Measurements from ENCODE around the gene SDR39U1. TPM values are rescaled to one million over a fixed set of nuclear protein-coding genes. Genes with fewer than 3 reads are reported as not detected.

Gene SDR39U1
- polyA plus RNA-seq, 1 donor from 2014 or later = 142 TPM

- no peak for TF ChIP-seq EZH2 (IDR thresholded peaks at IDR 0.05; ENCODE audit: borderline replicate concordance, insufficient read depth, low read length, poor library complexity, severe bottlenecking)
- TF ChIP-seq EP300 (conservative IDR thresholded peaks at IDR 0.05; ENCODE audit: poor library complexity, severe bottlenecking) = no peak
- TF ChIP-seq SMC3 (conservative IDR thresholded peaks at IDR 0.05; ENCODE audit: poor library complexity) = no peak
- no peak for TF ChIP-seq POLR2AphosphoS5 (IDR thresholded peaks at IDR 0.05)
- no peak for TF ChIP-seq CTCF (IDR thresholded peaks at IDR 0.05; ENCODE audit: poor library complexity, severe bottlenecking)
- TF ChIP-seq, protein P1, sequence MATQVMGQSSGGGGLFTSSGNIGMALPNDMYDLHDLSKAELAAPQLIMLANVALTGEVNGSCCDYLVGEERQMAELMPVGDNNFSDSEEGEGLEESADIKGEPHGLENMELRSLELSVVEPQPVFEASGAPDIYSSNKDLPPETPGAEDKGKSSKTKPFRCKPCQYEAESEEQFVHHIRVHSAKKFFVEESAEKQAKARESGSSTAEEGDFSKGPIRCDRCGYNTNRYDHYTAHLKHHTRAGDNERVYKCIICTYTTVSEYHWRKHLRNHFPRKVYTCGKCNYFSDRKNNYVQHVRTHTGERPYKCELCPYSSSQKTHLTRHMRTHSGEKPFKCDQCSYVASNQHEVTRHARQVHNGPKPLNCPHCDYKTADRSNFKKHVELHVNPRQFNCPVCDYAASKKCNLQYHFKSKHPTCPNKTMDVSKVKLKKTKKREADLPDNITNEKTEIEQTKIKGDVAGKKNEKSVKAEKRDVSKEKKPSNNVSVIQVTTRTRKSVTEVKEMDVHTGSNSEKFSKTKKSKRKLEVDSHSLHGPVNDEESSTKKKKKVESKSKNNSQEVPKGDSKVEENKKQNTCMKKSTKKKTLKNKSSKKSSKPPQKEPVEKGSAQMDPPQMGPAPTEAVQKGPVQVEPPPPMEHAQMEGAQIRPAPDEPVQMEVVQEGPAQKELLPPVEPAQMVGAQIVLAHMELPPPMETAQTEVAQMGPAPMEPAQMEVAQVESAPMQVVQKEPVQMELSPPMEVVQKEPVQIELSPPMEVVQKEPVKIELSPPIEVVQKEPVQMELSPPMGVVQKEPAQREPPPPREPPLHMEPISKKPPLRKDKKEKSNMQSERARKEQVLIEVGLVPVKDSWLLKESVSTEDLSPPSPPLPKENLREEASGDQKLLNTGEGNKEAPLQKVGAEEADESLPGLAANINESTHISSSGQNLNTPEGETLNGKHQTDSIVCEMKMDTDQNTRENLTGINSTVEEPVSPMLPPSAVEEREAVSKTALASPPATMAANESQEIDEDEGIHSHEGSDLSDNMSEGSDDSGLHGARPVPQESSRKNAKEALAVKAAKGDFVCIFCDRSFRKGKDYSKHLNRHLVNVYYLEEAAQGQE (IDR thresholded peaks at IDR 0.05; ENCODE audit: borderline replicate concordance) = no peak
- TF ChIP-seq RAD21 (conservative IDR thresholded peaks at IDR 0.05) = no peak
- TF ChIP-seq TAF1 (IDR thresholded peaks at IDR 0.05; ENCODE audit: low read depth) = no peak
- no peak for TF ChIP-seq MXI1 (conservative IDR thresholded peaks at IDR 0.05; ENCODE audit: poor library complexity, severe bottlenecking)
- no peaks in the 10 kb centered on the region for H3K36me3 ChIP-seq (ENCODE audit: insufficient read depth, low read length)
- H4K20me1 ChIP-seq (ENCODE audit: insufficient read depth) = no peaks in the 10 kb centered on the region
- no peak overlapping the region for H2AFZ ChIP-seq (ENCODE audit: low read depth, low read length)
- H3K9me2 ChIP-seq (ENCODE audit: insufficient read depth, low read length) = no peaks in the 10 kb centered on the region
- H3F3A ChIP-seq (ENCODE audit: insufficient read depth, low read length, poor library complexity, severe bottlenecking) = no peaks in the 10 kb centered on the region
- H3K27me3 ChIP-seq (ENCODE audit: insufficient read depth, low read depth, low read length) = peaks cover 9% of the 10 kb centered on the region
- H3K9me3 ChIP-seq (ENCODE audit: low read length) = no peaks in the 10 kb centered on the region
- H3K79me2 ChIP-seq (replicated peaks; ENCODE audit: insufficient read depth, low read length) = no peaks in the 10 kb centered on the region
- H3K4me3 ChIP-seq (ENCODE audit: low read length) = no peak overlapping the region
- no peak overlapping the region for H3K9ac ChIP-seq (ENCODE audit: low read length)
- no peak overlapping the region for H3K27ac ChIP-seq (ENCODE audit: low read length)
- no peak overlapping the region for H3K4me2 ChIP-seq (ENCODE audit: low read length)
These were observed 14.8 kb downstream of the SDR39U1 start for GRCh38 chr14:24427537-24428508.

- Histone ChIP-seq H3K27me3 (ENCODE audit: insufficient read depth, low read depth, low read length) (peaks cover 9% of the 10 kb centered on the region), H3K27ac (ENCODE audit: low read length) (no peak overlapping the region), H3K36me3 (ENCODE audit: insufficient read depth, low read length) (no peaks in the 10 kb centered on the region)
These were observed 15.6 kb downstream of the SDR39U1 start for GRCh38 chr14:24426912-24427536.

More at GRCh38 chr14:24426912-24427536, 15.6 kb downstream of the SDR39U1 start:
- Histone ChIP-seq H2AFZ (ENCODE audit: low read depth, low read length) (no peak overlapping the region), H3K9me2 (ENCODE audit: insufficient read depth, low read length) (no peaks in the 10 kb centered on the region), H4K20me1 (ENCODE audit: insufficient read depth) (no peaks in the 10 kb centered on the region), H3F3A (ENCODE audit: insufficient read depth, low read length, poor library complexity, severe bottlenecking) (no peaks in the 10 kb centered on the region), H3K4me2 (ENCODE audit: low read length) (no peak overlapping the region), H3K4me3 (ENCODE audit: low read length) (no peak overlapping the region), H3K9me3 (ENCODE audit: low read length) (no peaks in the 10 kb centered on the region), H3K9ac (ENCODE audit: low read length) (no peak overlapping the region), H3K79me2 (replicated peaks; ENCODE audit: insufficient read depth, low read length) (no peaks in the 10 kb centered on the region)
- TF ChIP-seq EZH2 (IDR thresholded peaks at IDR 0.05; ENCODE audit: borderline replicate concordance, insufficient read depth, low read length, poor library complexity, severe bottlenecking) = no peak
- no peak for TF ChIP-seq POLR2AphosphoS5 (IDR thresholded peaks at IDR 0.05)
- no peak for TF ChIP-seq CTCF (IDR thresholded peaks at IDR 0.05; ENCODE audit: poor library complexity, severe bottlenecking)
- TF ChIP-seq TAF1 (IDR thresholded peaks at IDR 0.05; ENCODE audit: low read depth) = no peak
- TF ChIP-seq SMC3 (conservative IDR thresholded peaks at IDR 0.05; ENCODE audit: poor library complexity) = no peak
- no peak for TF ChIP-seq RAD21 (conservative IDR thresholded peaks at IDR 0.05)
- TF ChIP-seq, protein P1 (IDR thresholded peaks at IDR 0.05; ENCODE audit: borderline replicate concordance) = no peak
- no peak for TF ChIP-seq MXI1 (conservative IDR thresholded peaks at IDR 0.05; ENCODE audit: poor library complexity, severe bottlenecking)
- no peak for TF ChIP-seq EP300 (conservative IDR thresholded peaks at IDR 0.05; ENCODE audit: poor library complexity, severe bottlenecking)

Measured in neural cell (in vitro differentiated cells).